HG03175 (cell line): ENCODE measurements around the gene DAZAP2.
"Not testable (repeated sequence)": the region's sequence is repeated elsewhere in the genome, so short reads cannot be mapped to it uniquely, and the experiment has no call there.

ENCODE experiments used
- ATAC-seq: cut with Tn5 transposase; IDR thresholded peaks from one replicate; pipeline ENCODE4 v1.9.1; 2021; ENCODE audit warnings: mild to moderate bottlenecking, moderate library complexity; ENCODE audit not compliant: unreplicated experiment

Gene DAZAP2

GRCh38 chr12:51246254-51246853 is 7.7 kb downstream of the DAZAP2 start:
- ATAC-seq: no peak

- no peak for ATAC-seq
Measured at GRCh38 chr12:51247523-51248206, 9.0 kb downstream of the DAZAP2 start.

GRCh38 chr12:51253276-51253675 is 14.7 kb downstream of the DAZAP2 start:
- ATAC-seq: no peak

- no peak for ATAC-seq
Measured at GRCh38 chr12:51254536-51254935, 15.9 kb downstream of the DAZAP2 start.

- ATAC-seq: not testable (repeated sequence)
Measured at GRCh38 chr12:51259600-51259999, 21.0 kb downstream of the DAZAP2 start.

GRCh38 chr12:51262758-51263177 is 24.1 kb downstream of the DAZAP2 start:
- ATAC-seq: no peak

- no peak for ATAC-seq
Measured at GRCh38 chr12:51263341-51263740, 24.7 kb downstream of the DAZAP2 start.

GRCh38 chr12:51264297-51264696 is 25.7 kb downstream of the DAZAP2 start:
- no peak for ATAC-seq

- peak; percentile 72 for ATAC-seq
Measured at GRCh38 chr12:51265024-51265423, 26.4 kb downstream of the DAZAP2 start.

GRCh38 chr12:51269174-51270066 is 30.8 kb downstream of the DAZAP2 start:
- ATAC-seq: peak; percentile 27

- ATAC-seq: peak; percentile 78
Measured at GRCh38 chr12:51270067-51270950, 31.7 kb downstream of the DAZAP2 start, which contains the start of gene SMAGP. Gene SMAGP, minus strand, starts transcription at chr12:51270415. Its CDS starts 1,137 bp downstream, at chr12:51269278.

GRCh38 chr12:51270951-51271518 is 32.4 kb downstream of the DAZAP2 start:
- no peak for ATAC-seq

- not testable (repeated sequence) for ATAC-seq
Measured at GRCh38 chr12:51272810-51273209, 34.2 kb downstream of the DAZAP2 start.

- ATAC-seq: no peak
Measured at GRCh38 chr12:51275088-51275487, 36.5 kb downstream of the DAZAP2 start.

- no peak for ATAC-seq
Measured at GRCh38 chr12:51281202-51281924, 42.7 kb downstream of the DAZAP2 start.

- no peak for ATAC-seq
Measured at GRCh38 chr12:51285843-51286242, 47.2 kb downstream of the DAZAP2 start.

GRCh38 chr12:51291603-51292513 is 53.2 kb downstream of the DAZAP2 start:
- not testable (repeated sequence) for ATAC-seq
